NCI-H2107 (cell line): ENCODE data around the gene FBXO10.

Experiments
- DNase-seq: peaks from one replicate; lab custom pipeline; 2025; lab: John Stamatoyannopoulos, UW

FBXO10 gene

DNA sequence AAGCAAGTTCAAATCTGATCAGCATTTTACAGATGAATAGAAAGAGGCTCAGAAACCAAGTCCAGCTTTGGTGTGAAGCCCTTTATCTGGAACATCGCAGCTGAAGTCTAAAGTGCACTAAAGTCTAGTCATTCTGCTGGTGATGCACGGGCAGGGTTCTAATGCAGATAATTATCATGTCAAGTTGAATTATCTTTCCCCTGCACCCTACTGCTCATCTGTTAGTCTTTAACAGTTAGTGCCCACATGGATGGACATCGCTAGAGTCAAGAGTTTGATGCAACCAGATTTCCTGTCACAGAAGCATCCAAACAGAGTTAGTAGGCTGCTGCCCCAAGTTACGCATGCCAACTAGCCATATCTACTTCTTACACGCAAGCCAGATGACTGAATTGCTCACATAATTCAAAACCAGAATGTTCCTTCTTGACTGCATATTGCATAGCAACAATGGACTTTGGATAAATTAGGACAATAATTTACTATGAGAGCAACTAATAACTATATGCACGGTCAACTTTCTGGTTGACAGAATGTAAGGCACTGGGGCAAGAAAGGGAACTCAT lies 17.8 kb upstream of the FBXO10 start:
- DNase-seq, result no peak

DNA sequence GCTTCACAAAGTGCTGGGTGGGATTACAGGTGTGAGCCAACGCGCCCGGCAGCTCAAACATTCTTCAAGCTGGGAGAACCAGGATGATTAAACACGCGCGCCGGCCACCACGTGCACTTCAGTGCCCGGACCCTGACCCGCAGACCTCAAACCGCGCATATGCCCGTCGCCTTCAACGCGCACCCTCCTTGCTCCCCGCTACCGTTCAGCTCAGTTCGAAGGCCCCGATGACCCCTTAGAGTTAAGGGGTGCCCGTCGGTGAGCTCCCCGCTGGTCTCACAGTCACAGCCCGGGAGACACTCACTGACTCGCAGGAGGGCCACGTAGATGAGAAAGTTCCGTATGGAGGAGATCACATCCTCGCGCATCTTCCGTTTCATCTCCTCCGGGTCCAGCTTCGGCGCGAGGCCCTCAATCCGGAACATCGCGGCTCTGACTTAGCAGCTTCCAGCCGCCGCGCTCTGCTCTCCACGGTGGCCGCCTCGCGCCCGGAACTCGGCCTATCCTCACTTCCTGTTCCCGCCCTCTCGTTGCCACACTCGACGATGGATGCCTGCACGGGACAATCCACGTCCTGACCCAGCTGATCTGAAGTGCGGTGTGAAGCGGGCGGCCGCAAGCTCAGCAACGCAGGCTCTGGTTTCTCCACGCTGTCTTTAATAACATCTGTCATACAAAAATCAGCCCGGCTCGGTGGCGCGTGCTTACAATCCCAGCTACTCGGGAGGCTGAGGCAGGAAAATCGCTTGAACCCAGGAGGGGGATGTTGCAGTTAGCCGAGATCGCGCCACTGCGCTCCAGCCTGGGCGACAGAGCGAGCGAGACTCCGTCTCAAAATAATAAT lies 16.1 kb upstream of the FBXO10 start, which contains the start of gene TOMM5:
TSS of gene TOMM5 (minus strand) at position 490 of the 844 bp plus-strand sequence. CDS start at position 425, 65 bp downstream.
- DNase-seq, result peak; percentile 78

DNA sequence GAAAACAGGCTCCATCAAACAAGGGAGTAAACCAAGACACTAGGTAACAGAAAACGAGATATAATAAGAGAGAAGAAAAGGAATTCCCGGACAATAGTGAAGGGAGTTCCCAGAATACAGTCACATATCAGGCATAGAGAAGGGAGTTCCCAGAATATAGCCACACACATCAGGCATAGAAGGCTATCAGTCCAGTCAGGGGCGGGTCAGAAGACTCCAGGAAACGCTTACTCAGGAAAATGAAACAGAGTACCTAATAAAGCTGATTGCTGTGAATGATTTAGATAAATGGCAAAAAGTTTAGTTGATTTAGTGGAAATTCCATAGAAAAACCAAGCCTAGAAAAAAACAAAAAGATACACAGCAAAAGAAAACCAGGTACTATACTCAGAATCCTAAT lies 11.3 kb upstream of the FBXO10 start:
- no peak for DNase-seq

DNA sequence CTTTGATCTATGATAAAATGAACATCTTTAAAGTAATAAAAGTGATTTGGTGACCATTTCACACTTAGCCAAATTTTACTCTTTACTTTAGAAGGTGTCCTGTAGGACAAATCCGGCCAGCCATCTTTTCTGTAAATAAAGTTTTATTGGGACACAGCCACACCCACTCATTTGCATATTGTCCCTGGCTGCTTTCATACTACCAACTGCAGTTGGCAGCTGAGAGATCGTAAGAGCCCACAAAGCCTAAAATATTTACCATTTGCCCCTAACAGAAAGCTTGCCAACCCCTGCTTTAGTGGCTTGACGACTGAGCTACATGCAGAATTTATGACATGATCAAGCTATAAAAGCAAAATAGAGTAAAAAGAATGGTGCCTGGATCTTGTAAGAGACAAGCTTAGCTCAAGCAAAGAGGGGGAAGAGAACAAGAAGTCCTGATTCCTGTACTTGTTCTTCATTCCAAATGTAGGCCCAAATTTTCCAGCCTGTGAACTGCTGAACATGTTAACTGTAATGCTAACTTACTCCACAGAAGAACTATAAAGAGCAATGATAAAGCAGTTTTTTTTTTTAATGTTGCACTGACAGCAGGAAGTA lies 7.4 kb upstream of the FBXO10 start:
- DNase-seq, result no peak

- DNase-seq, result no peak
Measured at GRCh38 chr9:37582548-37583157, 6.5 kb upstream of the FBXO10 start.

DNA sequence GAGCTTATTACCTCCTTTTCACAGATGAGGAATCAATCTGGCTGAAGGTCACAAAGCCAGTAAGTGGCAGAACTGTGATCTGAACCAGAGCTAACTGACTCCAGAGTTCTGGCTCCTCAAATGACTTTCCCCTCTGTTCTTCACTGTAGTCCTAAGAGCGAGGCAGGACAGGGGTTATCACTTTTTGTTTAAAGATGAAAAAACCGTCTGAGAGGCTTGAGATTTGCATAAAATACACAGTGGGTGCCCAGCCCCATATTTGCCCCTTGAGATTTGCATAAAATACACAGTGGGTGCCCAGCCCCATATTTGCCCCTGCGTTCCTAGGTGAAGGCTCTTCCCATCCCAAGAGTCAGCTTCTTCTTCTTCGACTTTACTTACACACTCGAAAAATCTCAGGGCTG lies 667 bp downstream of the FBXO10 start:
- no peak for DNase-seq

DNA sequence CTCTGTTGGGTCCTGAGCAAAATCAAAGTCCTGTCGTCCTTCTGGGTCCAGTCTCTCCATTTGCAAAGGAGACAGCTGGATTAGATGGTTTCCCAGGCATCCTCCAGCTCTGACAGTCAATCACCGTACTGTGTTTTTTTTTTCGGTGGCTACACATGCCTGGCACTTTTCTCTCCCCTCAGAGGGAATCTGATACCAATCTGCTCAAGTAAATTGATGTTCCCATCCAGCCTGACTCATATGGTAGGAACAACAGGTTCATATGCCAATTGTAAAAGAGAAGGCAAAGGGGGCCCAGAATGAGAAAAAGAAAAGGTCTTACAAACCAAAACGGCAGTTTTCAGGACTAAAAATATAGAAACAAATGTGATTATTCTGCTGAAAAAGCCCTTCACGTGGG lies 1.2 kb downstream of the FBXO10 start:
- peak; percentile 5 for DNase-seq

DNA sequence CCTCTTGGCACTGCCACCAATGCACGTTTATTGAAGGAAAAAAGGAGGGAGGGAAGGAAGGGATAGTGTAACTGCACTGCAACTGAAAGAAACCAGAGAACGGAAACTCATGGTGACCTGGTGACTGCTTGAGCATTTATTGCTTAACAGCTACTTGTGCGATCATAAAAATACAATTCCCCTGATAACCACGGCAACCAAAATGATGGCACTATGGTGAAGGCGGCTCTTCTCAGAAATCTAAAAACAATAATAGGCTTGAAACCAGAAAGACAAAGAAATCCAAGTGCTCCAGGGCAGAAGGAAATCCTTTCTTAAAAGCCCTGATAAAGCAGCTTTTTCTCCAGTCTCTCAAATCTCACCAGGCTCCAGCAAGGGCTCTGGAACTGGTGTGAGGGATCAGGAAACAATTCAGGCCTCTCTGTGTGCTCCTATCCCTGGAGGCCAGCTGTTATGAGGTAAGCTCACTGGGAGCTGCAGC lies 1.9 kb downstream of the FBXO10 start:
- peak; percentile 17 for DNase-seq

DNA sequence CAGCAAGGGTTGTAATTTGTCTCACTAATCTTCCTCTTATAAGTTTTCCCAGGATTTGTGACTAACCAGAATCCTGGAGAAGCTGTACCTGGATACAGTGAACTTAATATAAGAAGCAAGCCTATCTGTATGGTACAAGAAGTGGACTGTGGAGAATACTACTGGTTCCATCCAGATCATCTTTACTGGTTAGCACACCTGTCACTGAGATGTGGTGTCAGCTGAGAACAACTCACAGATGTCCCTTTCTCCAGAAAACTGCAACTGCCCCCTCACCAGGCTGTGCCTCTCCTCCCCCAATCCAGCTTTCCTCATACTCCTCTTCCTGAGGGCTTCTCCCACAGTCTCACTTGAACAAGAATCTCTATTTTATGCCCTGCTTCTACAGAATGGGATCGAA lies 4.9 kb downstream of the FBXO10 start:
- no peak for DNase-seq

DNA sequence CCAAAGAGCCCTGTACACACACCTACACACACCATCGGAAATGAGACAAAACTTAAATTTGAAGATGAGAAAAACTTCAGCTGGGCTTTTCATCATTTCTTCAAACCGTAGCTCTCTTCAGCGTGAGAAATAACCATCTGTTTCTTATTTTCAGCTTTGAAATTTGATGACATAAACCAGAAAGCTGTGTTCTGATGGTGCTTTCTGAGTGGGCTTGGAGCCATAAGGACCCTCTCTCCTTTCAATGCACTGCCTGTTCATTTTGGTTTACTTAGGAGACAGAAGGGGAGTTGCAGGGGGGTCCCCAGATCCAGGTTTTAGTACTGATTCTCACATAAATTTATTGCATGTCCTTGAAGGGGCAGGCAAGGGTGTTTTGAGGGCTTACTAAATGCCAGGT lies 9.5 kb downstream of the FBXO10 start:
- no peak for DNase-seq

- no peak for DNase-seq
Measured at GRCh38 chr9:37565661-37566618, 10.2 kb downstream of the FBXO10 start.

- DNase-seq, result no peak
Measured at GRCh38 chr9:37564916-37565315, 11.3 kb downstream of the FBXO10 start.

- no peak for DNase-seq
Measured at GRCh38 chr9:37563806-37564513, 12.2 kb downstream of the FBXO10 start.

DNA sequence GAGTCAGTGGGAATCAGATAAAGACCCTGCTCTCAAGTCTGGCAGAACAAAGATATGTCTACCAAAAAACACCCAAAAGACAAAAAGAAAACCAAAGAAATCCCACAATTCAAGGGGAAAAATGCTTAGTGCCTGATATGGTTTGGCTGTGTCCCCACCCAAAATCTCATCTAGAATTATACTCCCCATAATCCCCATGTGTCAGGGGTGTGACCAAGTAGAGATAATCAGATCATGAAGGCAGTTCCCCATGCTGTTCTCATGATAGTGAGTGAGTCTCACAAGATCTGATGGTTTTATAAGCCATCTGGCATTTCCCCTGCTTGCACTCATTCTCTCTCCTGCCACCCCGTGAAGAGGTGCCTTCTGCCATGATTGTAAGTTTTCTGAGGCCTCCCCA lies 13.4 kb downstream of the FBXO10 start:
- no peak for DNase-seq

DNA sequence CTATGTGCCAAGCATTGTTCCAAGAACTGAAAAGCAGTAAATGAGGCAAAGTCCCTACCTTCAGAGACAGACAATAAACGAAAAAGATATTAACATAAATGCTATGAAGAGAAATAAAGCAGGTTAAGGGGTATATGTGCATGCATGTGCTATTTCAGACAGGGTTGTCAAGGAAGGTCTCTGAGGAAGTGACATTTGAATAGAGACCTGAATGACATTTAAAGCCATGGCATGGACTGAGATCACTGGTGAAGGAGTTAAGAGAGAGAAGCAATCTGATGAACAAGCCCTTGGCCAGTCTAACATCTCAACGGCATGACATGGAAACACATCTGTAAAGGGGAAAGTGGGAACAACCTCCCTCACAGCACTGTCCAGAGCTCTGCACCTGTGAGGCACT lies 14.5 kb downstream of the FBXO10 start:
- DNase-seq, result no peak

GRCh38 chr9:37559855-37560592 lies 16.2 kb downstream of the FBXO10 start:
- DNase-seq, result no peak

GRCh38 chr9:37559125-37559524 lies 17.1 kb downstream of the FBXO10 start:
- no peak for DNase-seq

- no peak for DNase-seq
Measured at GRCh38 chr9:37555786-37556185, 20.4 kb downstream of the FBXO10 start.

GRCh38 chr9:37554318-37554717 lies 21.9 kb downstream of the FBXO10 start:
- DNase-seq, result no peak

DNA sequence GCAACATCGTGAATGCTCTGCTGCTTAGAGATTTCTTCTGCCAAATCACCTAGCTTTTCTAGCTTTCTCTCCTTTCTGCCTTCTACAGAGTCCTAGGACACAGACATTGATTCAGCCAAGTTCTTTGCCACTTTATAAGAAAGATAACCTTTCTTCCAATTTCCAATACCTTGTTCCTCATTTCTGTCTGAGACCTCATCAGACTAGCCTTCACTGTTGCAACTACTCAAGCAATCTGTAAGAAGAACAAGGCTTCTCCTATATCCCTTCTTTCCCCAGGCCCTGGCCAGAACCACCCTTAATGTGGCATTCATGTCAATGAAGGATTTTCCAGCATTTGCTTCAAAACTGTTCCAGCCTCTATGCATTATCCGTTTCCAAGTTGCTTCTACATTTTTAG lies 24.3 kb downstream of the FBXO10 start:
- DNase-seq, result no peak
